CD4-positive, alpha-beta T cell (primary cell): ENCODE results near the gene FRY. TPM values are rescaled to one million over a fixed set of nuclear protein-coding genes. Genes with fewer than 3 reads are reported as not detected.

Source experiments
- ATAC-seq: fragments of 200-7000 bp; cut with Tn5 transposase; one replicate; pipeline ENCODE4 v1.10.0; 2022; ENCODE audit warnings: mild to moderate bottlenecking; ENCODE audit not compliant: poor library complexity
- CTCF ChIA-PET: fragments of 350-600 bp; sonication (Branson Sonifier 250); formaldehyde crosslinking; loops from one replicate; lab custom pipeline; 2021; ENCODE audit warnings: antibody characterized with exemption, inconsistent platforms; lab: Charles Lee
- POLR2A ChIA-PET: fragments of 350-600 bp; sonication (Branson Sonifier 250); formaldehyde crosslinking; loops from one replicate; lab custom pipeline; 2021; ENCODE audit warnings: antibody characterized with exemption, inconsistent platforms; lab: Charles Lee
- DNase-seq, 14 experiments: peaks; one replicate each; pipeline ENCODE4 v3.0.0-alpha.2; 2013 to 2020; ENCODE audit warnings: mixed read lengths in 2 of 14
- H3K27ac ChIP-seq, 2 donors: one replicate each; pipeline versions ENCODE4 v1.5.1 to v1.7.0; 2013; ENCODE audit warnings: low read length in 2 of 2, low read depth in 1 of 2, mild to moderate bottlenecking in 1 of 2
- H3K27me3 ChIP-seq, 2 experiments: 1 replicate in 1 of 2; 2 replicates in 1 of 2; pipeline versions ENCODE4 v1.6.1 to v1.7.0; 2013; ENCODE audit warnings: low read length in 2 of 2, control low read depth in 1 of 2, mild to moderate bottlenecking in 1 of 2, moderate library complexity in 1 of 2; ENCODE audit not compliant: insufficient read depth in 2 of 2, control insufficient read depth in 1 of 2
- H3K36me3 ChIP-seq: one replicate; pipeline ENCODE4 v1.6.1; 2013; ENCODE audit warnings: low read length, control low read depth; ENCODE audit not compliant: insufficient read depth
- H3K4me1 ChIP-seq: one replicate; pipeline ENCODE4 v1.6.1; 2013; ENCODE audit warnings: low read length, control low read depth; ENCODE audit not compliant: insufficient read depth
- H3K4me3 ChIP-seq: one replicate; pipeline ENCODE4 v1.5.1; 2013; ENCODE audit warnings: mild to moderate bottlenecking, low read length, moderate library complexity
- H3K9me3 ChIP-seq, 2 experiments: 1 replicate in 1 of 2; 2 replicates in 1 of 2; pipeline versions ENCODE4 v1.6.1 to v1.7.0; 2013; ENCODE audit warnings: low read length in 2 of 2, mild to moderate bottlenecking in 2 of 2, control low read depth in 1 of 2, moderate library complexity in 1 of 2; ENCODE audit not compliant: control insufficient read depth in 1 of 2, insufficient read depth in 1 of 2
- H3K27ac Mint-ChIP-seq: one replicate; pipeline ENCODE4 v1.8.0; 2020; ENCODE audit warnings: mixed read lengths
- H3K27me3 Mint-ChIP-seq: one replicate; pipeline ENCODE4 v1.8.0; 2021; ENCODE audit warnings: mixed read lengths
- H3K36me3 Mint-ChIP-seq: one replicate; pipeline ENCODE4 v1.8.0; 2021; ENCODE audit warnings: low read depth, mixed read lengths
- H3K4me1 Mint-ChIP-seq: one replicate; pipeline ENCODE4 v1.8.0; 2021; ENCODE audit warnings: low read depth, mixed read lengths
- H3K4me3 Mint-ChIP-seq: one replicate; pipeline ENCODE4 v1.8.0; 2020; ENCODE audit warnings: mild to moderate bottlenecking, mixed read lengths
- H3K9me3 Mint-ChIP-seq: one replicate; pipeline ENCODE4 v1.8.0; 2020; ENCODE audit warnings: mixed read lengths
- CTCF ChIP-seq: fragments of 200-600 bp; IDR thresholded peaks from one replicate; pipeline ENCODE4 v1.8.0; 2022; ENCODE audit warnings: antibody characterized with exemption, mild to moderate bottlenecking
- intact Hi-C, 2 experiments: fragments of 100-400 bp; cut with DNase I in 1 of 2; cut with micrococcal nuclease in 1 of 2; formaldehyde crosslinking; loops; one replicate each; pipeline versions ENCODE4 v1.15.1 to v1.9.0; 2023 to 2025; cut with DNase I, micrococcal nuclease
- total RNA-seq, 174 experiments: library from RNA in 2 of 174; stranded (reverse) in 2 of 174; gene quantifications; one replicate each; pipeline ENCODE4 v1.2.3 and lab custom pipeline; 2021 to 2026

The FRY gene
- total RNA-seq, 2 experiments from 2014 or later: 13.7 to 18.4 TPM

GRCh38 chr13:32016119-32016518 lies 15.5 kb upstream of the FRY start:
- Histone ChIP-seq H3K9me3 (no peaks in the 10 kb centered on the region), H3K27ac (no peak overlapping the region), H3K4me1 (no peaks in the 10 kb centered on the region), H3K4me3 (no peak overlapping the region), H3K36me3 (no peaks in the 10 kb centered on the region), H3K27me3 (no peaks in the 10 kb centered on the region)
- no peak overlapping the region for H3K4me3 Mint-ChIP-seq
- H3K27ac Mint-ChIP-seq: no peak overlapping the region
- POLR2A ChIA-PET: no interaction called here
- H3K27me3 Mint-ChIP-seq: no peaks in the 10 kb centered on the region
- no peak for TF ChIP-seq CTCF
- DNase-seq: no peak
- no peaks in the 10 kb centered on the region for H3K36me3 Mint-ChIP-seq
- CTCF ChIA-PET: no interaction called here
- intact Hi-C loops: no loop called here
- H3K9me3 Mint-ChIP-seq: no peaks in the 10 kb centered on the region
- no peaks in the 10 kb centered on the region for H3K4me1 Mint-ChIP-seq
- no peak for ATAC-seq

GRCh38 chr13:32016631-32017030 lies 14.9 kb upstream of the FRY start:
- no peak for DNase-seq
- intact Hi-C loops: no loop called here
- no peak overlapping the region for H3K4me3 ChIP-seq
- no peak overlapping the region for H3K27ac ChIP-seq
- H3K27me3 Mint-ChIP-seq: no peaks in the 10 kb centered on the region
- no peak for TF ChIP-seq CTCF
- CTCF ChIA-PET: no interaction called here
- no peaks in the 10 kb centered on the region for H3K9me3 Mint-ChIP-seq
- POLR2A ChIA-PET: no interaction called here
- H3K4me3 Mint-ChIP-seq: no peak overlapping the region
- no peaks in the 10 kb centered on the region for H3K9me3 ChIP-seq
- no peaks in the 10 kb centered on the region for H3K36me3 Mint-ChIP-seq
- no peak overlapping the region for H3K27ac Mint-ChIP-seq
- H3K27me3 ChIP-seq: no peaks in the 10 kb centered on the region
- H3K4me1 ChIP-seq: no peaks in the 10 kb centered on the region
- no peaks in the 10 kb centered on the region for H3K4me1 Mint-ChIP-seq
- H3K36me3 ChIP-seq: no peaks in the 10 kb centered on the region
- no peak for ATAC-seq

GRCh38 chr13:32017474-32017873 lies 14.1 kb upstream of the FRY start:
- H3K4me3 Mint-ChIP-seq: no peak overlapping the region
- H3K4me1 ChIP-seq: no peaks in the 10 kb centered on the region
- H3K9me3 Mint-ChIP-seq: no peaks in the 10 kb centered on the region
- H3K36me3 Mint-ChIP-seq: no peaks in the 10 kb centered on the region
- H3K4me1 Mint-ChIP-seq: no peaks in the 10 kb centered on the region
- CTCF ChIA-PET: no interaction called here
- H3K9me3 ChIP-seq: no peaks in the 10 kb centered on the region
- ATAC-seq (no peak), DNase-seq (peak in 1 of 14 experiments; percentile 21)
- no peak for TF ChIP-seq CTCF
- no peak overlapping the region for H3K4me3 ChIP-seq
- POLR2A ChIA-PET: no interaction called here
- no peaks in the 10 kb centered on the region for H3K36me3 ChIP-seq
- intact Hi-C loops: no loop called here
- H3K27me3 ChIP-seq: no peaks in the 10 kb centered on the region
- H3K27me3 Mint-ChIP-seq: no peaks in the 10 kb centered on the region
- no peak overlapping the region for H3K27ac Mint-ChIP-seq
- no peak overlapping the region for H3K27ac ChIP-seq
